Measurements from ENCODE around the gene MAPK10.

Gene MAPK10

DNA sequence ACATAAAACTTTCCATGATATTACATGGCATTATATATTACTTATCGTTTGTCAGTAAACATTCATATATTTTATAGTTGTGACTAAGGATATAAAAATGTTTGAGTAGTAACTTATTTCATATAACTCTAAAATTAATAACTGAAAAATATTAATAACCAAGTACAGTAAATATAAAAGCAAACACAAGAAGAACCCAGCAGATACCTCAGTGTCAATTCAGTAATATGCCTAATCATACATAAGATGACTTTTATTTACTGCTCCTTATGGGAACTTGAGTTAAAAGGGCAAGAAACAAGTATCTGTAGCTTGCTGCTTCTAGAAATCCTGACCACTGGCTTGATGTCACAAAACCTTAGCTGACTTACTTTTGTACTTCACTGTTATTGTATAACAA is 28.4 kb upstream of the MAPK10 start:
- TF ChIP-seq CTCF (IDR thresholded peaks at IDR 0.05; ENCODE audit: extremely low read depth, missing control alignments) = no peak
- DNase-seq (ENCODE audit: low spot score) = no peak

DNA sequence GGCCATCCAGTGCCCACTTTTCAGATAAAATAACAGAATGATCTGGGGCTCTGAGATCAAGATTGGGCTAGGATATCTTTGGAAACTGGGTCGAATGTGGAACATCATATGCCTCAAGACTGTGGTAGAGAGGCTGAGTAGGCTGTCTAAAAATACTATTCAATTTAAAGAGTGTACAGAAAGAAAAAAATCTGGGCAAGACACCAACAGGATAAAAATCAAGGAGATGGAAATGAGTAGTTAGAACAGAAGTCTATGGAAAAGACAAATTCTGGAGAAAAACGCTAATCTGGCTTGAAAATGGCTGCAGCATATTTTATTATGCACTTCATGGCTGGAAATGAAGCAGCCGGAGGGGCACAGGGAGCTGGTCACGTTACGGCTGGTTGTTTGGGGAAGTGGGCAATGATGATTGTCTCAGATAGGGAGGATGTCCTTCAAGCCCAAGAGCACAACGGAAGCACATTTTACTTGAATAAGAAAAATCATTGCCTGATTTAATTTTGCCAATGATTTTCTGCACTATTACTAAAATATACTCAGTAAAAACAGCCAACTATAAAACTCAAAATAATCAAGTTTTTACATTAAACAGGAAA is 27.1 kb upstream of the MAPK10 start:
- no peak for TF ChIP-seq CTCF (IDR thresholded peaks at IDR 0.05; ENCODE audit: extremely low read depth, missing control alignments)
- DNase-seq (ENCODE audit: low spot score) = no peak

DNA sequence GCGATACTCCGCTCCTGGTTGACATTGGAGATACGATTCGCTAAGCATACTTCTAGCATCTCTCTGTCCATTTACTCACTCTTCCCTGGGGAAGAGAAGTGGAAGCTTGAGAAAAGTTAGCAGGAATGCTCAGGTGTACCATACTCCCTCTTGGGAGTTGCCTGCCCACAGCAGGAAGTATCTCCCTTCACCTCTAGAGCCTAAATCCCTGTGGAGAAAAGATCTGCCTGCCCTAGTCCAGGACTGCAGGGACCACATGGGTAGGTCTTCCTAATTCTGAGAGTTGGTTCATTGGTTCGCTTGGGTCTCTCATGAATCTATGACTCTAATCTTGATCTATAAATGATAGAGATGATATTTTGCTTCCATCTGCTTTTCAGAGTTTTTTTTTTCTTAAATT is 26.3 kb upstream of the MAPK10 start:
- DNase-seq (ENCODE audit: low spot score) = no peak

DNA sequence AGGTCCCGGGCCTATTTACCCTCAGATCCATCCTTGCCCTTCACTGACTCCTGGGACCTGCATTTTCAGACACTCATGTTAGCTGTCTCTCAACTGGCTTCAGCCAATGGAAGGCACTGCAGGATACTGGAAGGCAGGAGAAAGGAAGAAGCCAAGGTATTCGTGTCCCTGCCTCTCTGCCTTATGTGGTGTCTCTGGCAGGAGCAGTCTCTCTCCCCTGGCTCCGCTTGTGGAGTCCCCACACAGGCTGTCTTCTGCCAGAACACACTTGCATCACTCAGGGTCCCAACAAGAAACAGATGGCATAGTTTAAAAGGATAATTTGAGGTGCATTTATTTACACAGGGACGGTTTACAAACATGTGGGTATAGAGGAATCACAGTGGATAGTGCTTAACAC is 21.6 kb upstream of the MAPK10 start:
- no peak for DNase-seq (ENCODE audit: low spot score)
- no peak for TF ChIP-seq CTCF (IDR thresholded peaks at IDR 0.05; ENCODE audit: extremely low read depth, missing control alignments)

More for the DNA sequence above, 26.3 kb upstream of the MAPK10 start:
- no peak for TF ChIP-seq CTCF (IDR thresholded peaks at IDR 0.05; ENCODE audit: extremely low read depth, missing control alignments)

DNA sequence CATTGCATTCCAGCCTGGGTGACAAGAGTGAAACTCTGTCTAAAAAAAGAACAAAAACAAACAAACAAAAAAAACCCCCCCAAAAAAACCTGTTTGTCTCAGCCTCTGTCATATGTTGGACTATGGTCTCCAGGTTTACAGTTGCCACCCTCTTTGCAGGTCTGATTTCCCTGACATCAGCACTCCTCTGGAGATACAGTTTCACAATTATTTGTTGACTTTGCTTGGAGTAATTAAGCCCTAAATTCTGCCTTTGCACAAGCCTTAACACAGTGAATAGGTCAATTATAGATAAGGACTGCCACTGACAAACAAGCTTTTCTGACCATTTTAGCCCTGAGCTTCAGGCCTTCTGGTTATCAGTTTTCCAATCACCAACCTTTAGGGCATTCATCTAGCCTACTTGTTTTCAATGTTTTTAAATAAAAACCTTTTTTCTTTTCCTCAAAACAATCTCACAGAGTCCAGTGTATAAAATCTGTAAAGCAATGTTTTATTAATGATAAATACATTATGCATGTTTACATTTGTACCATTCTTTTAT is 20.4 kb upstream of the MAPK10 start:
- no peak for DNase-seq (ENCODE audit: low spot score)

DNA sequence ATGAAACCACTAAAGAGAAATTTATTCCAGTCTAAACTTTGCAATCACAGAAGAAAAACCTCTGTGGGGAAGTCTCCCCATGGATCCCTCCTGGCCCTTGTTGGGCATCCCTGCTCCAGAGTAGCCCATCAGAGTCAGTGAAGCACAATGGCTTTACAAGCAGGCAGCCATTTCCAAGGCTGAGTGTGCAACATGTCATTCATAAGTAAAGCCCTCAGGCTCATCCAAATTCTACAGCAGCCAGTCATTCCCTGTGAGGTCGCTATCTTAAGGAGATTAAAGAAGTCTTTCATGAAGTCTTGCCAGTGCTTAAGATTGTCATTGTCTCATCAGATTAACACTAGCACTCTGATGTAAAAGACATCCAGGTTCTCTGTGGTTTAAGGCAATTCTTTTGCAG is 17.0 kb upstream of the MAPK10 start:
- DNase-seq (ENCODE audit: low spot score) = no peak

More for the DNA sequence above, 20.4 kb upstream of the MAPK10 start:
- no peak for TF ChIP-seq CTCF (IDR thresholded peaks at IDR 0.05; ENCODE audit: extremely low read depth, missing control alignments)

GRCh38 chr4:86368433-86368832 is 8.6 kb upstream of the MAPK10 start:
- no peak for DNase-seq (ENCODE audit: low spot score)
- TF ChIP-seq CTCF (IDR thresholded peaks at IDR 0.05; ENCODE audit: extremely low read depth, missing control alignments) = no peak

More for the DNA sequence above, 17.0 kb upstream of the MAPK10 start:
- TF ChIP-seq CTCF (IDR thresholded peaks at IDR 0.05; ENCODE audit: extremely low read depth, missing control alignments) = no peak
